Measurements from ENCODE around the gene THOP1. TPM values are rescaled to one million over a fixed set of nuclear protein-coding genes. Genes with fewer than 3 reads are reported as not detected.

The THOP1 gene
- total and polyA plus RNA-seq, 7 donors, result 23.2 to 97.0 (median 39.8) TPM

DNA sequence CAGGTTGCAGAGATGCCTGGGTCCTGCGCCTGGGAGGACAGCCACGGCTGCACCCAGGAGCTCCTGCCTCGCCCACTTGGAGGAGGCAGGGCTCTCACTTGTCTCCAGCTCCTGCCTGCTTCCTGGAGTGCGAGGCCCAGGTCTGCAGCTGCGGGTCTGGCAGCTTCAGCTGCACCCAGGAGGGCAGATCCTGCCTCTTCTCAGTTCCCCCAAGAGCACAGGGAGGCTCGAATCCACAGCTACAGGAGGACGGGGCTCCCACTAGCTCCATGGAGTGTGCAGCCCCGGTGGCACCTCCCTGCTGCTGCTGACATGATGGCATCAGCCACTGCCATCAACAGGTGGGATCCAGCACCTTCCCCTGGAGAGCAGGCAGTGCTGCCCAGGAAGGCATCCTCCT is 38.8 kb downstream of the THOP1 start:
- H3K9me3 ChIP-seq, result no peaks in the 10 kb centered on the region
- H3K4me1 ChIP-seq, result peaks cover 0 to 16% (median 10%) of the 10 kb centered on the region in 4 donors
- WGBS, 2 donors, result 68 to 69% methylated on average over 8 of the region's 8 CpGs
- TF ChIP-seq POLR2A (IDR thresholded peaks at IDR 0.05), result no peak
- no peak for TF ChIP-seq CTCF (IDR thresholded peaks at IDR 0.05)
- no peak for TF ChIP-seq POLR2AphosphoS5 (IDR thresholded peaks at IDR 0.05)
- no peak for TF ChIP-seq EP300 (IDR thresholded peaks at IDR 0.05)
- H3K4me3 ChIP-seq, result no peak overlapping the region
- peaks cover 0 to 32% (median 6%) of the 10 kb centered on the region in 4 donors for H3K36me3 ChIP-seq
- no peak overlapping the region for H3K27ac ChIP-seq
- H3K27me3 ChIP-seq, result no peaks in the 10 kb centered on the region
- no peak for DNase-seq
- intact Hi-C loops (cut with DNase I), result no loop called here

DNA sequence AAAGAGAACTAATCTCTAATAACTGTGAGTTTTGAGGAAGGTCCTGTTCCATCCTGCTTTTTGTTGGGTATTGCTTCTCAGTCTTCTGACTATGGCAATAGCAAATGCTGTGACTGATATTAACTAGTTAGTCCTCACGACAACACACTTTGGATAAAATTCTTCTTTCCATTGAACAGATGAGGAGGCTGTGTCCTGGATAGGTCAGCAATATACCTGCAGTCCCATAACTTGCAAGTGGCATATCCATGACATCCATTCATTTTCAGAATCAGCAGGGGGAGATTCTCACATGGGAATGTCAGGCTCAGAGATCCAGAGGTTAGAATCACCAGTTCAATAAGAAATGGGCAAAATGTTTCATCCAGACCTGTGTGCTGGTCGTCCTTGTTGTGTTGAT is 41.7 kb downstream of the THOP1 start:
- Histone ChIP-seq H3K9me3 (peaks cover 0 to 2% (median 0%) of the 10 kb centered on the region in 4 donors), H3K4me3 (no peak overlapping the region), H3K27ac (no peak overlapping the region), H3K4me1 (no peaks in the 10 kb centered on the region), H3K27me3 (no peaks in the 10 kb centered on the region), H3K36me3 (peaks cover 0 to 32% (median 8%) of the 10 kb centered on the region in 4 donors)
- intact Hi-C loops (cut with DNase I), result no loop called here
- TF ChIP-seq EP300 (IDR thresholded peaks at IDR 0.05) (no peak), POLR2AphosphoS5 (IDR thresholded peaks at IDR 0.05) (no peak), CTCF (IDR thresholded peaks at IDR 0.05) (no peak), POLR2A (IDR thresholded peaks at IDR 0.05) (no peak)
- 94 to 97% methylated on average over 2 of the region's 2 CpGs for WGBS, 2 donors
- DNase-seq, result no peak

DNA sequence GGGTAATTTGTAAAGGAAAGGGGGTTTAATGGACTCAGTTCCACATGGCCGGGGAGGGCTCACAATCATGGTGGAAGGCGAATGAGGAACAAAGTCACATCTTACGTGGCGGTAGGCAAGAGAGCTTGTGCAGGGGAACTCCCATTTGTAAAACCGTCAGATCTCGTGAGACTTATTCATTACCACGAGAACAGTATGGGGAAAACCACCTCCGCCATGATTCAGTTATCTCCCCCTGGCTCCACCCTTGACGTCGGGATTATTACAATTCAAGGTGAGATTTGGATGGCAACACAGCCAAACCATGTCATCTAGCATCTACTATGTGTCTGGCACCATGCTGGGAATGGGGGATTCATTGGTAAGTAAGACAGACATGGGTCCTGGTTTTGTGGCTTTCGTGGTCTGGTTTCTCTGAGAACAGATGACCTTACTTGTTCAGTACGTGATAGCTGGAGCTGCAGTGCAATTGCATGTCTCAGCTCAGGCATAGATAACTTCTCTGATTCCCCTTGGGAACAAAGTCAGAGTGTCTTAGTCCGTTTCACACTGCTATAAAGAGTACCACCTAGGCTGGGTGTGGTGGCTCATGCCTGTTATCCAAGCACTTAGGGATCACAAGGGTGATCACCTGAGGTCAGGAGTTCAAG is 42.7 kb downstream of the THOP1 start:
- DNase-seq, result no peak
- WGBS, 2 donors, result 91 to 95% methylated on average over 13 of the region's 13 CpGs
- Histone ChIP-seq H3K4me1 (no peaks in the 10 kb centered on the region), H3K27me3 (no peaks in the 10 kb centered on the region), H3K4me3 (no peak overlapping the region), H3K36me3 (peaks cover 8 to 42% (median 17%) of the 10 kb centered on the region in 4 donors), H3K9me3 (peaks cover 0 to 9% (median 7%) of the 10 kb centered on the region in 4 donors), H3K27ac (no peak overlapping the region)
- TF ChIP-seq POLR2AphosphoS5 (IDR thresholded peaks at IDR 0.05) (no peak), POLR2A (IDR thresholded peaks at IDR 0.05) (no peak), CTCF (IDR thresholded peaks at IDR 0.05) (no peak), EP300 (IDR thresholded peaks at IDR 0.05) (no peak)
- intact Hi-C loops (cut with DNase I), result no loop called here

- H3K9me3 ChIP-seq, result peaks cover 22 to 45% (median 30%) of the 10 kb centered on the region in 4 donors
Measured at GRCh38 chr19:2834294-2834871, 49.1 kb downstream of the THOP1 start.

More at GRCh38 chr19:2834294-2834871, 49.1 kb downstream of the THOP1 start:
- no peak for DNase-seq
- intact Hi-C loops (cut with DNase I), result no loop called here
- WGBS, 2 donors, result 98% methylated on average over 19 of the region's 19 CpGs
- no peaks in the 10 kb centered on the region for H3K27me3 ChIP-seq
- H3K36me3 ChIP-seq, result peaks cover 19 to 40% (median 28%) of the 10 kb centered on the region in 4 donors
- H3K27ac ChIP-seq, result no peak overlapping the region
- TF ChIP-seq POLR2AphosphoS5 (IDR thresholded peaks at IDR 0.05) (no peak), EP300 (IDR thresholded peaks at IDR 0.05) (no peak), POLR2A (IDR thresholded peaks at IDR 0.05) (no peak), CTCF (IDR thresholded peaks at IDR 0.05) (no peak)
- H3K4me1 ChIP-seq, result no peaks in the 10 kb centered on the region
- H3K4me3 ChIP-seq, result no peak overlapping the region
